ENCODE results near the gene ACAA1.

GRCh38 chr3:38089163-38089562, 47.8 kb downstream of the ACAA1 start:
- TF ChIP-seq CTCF (IDR thresholded peaks at IDR 0.05; ENCODE audit: low read depth, low read length, missing input control) (no peak), YY1 (IDR thresholded peaks at IDR 0.05) (no peak), SP1 (IDR thresholded peaks at IDR 0.05) (no peak), RAD21 (IDR thresholded peaks at IDR 0.05) (no peak), FOXA1 (IDR thresholded peaks at IDR 0.05) (no peak)
- TF ChIP-seq, protein P1, sequence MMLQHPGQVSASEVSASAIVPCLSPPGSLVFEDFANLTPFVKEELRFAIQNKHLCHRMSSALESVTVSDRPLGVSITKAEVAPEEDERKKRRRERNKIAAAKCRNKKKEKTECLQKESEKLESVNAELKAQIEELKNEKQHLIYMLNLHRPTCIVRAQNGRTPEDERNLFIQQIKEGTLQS (IDR thresholded peaks at IDR 0.05) = no peak
- TF ChIP-seq, protein P2, sequence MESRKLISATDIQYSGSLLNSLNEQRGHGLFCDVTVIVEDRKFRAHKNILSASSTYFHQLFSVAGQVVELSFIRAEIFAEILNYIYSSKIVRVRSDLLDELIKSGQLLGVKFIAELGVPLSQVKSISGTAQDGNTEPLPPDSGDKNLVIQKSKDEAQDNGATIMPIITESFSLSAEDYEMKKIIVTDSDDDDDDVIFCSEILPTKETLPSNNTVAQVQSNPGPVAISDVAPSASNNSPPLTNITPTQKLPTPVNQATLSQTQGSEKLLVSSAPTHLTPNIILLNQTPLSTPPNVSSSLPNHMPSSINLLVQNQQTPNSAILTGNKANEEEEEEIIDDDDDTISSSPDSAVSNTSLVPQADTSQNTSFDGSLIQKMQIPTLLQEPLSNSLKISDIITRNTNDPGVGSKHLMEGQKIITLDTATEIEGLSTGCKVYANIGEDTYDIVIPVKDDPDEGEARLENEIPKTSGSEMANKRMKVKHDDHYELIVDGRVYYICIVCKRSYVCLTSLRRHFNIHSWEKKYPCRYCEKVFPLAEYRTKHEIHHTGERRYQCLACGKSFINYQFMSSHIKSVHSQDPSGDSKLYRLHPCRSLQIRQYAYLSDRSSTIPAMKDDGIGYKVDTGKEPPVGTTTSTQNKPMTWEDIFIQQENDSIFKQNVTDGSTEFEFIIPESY (IDR thresholded peaks at IDR 0.05) = no peak

Data from liver (tissue), 3 donors.